Measurements from ENCODE around the gene PMIS2. TPM values are rescaled to one million over a fixed set of nuclear protein-coding genes. Genes with fewer than 3 reads are reported as not detected.

PMIS2 gene
- total RNA-seq, 1 experiment from 2014 or later = not detected

GRCh38 chr19:35571406-35571965, 14.5 kb upstream of the PMIS2 start:
- ChIA-PET POLR2A (no interaction called here), CTCF (no interaction called here)
- Mint-ChIP-seq H3K27me3 (ENCODE audit: insufficient read depth, unreplicated experiment) (peaks cover 23% of the 10 kb centered on the region), H3K4me1 (ENCODE audit: insufficient read depth, unreplicated experiment) (no peaks in the 10 kb centered on the region), H3K4me3 (ENCODE audit: unreplicated experiment) (no peak overlapping the region), H3K27ac (ENCODE audit: low read depth, unreplicated experiment) (no peak overlapping the region), H3K36me3 (ENCODE audit: insufficient read depth, unreplicated experiment) (peaks cover 5% of the 10 kb centered on the region), H3K9me3 (ENCODE audit: unreplicated experiment) (peaks cover 12% of the 10 kb centered on the region)
- intact Hi-C loops (cut with micrococcal nuclease) = no loop called here
- no peak for DNase-seq (ENCODE audit: unreplicated experiment)
- TF ChIP-seq CTCF (IDR thresholded peaks at IDR 0.05; ENCODE audit: unreplicated experiment) = no peak
- BruUV-seq (replicated peaks) = no TSS peak

GRCh38 chr19:35577918-35578317, 8.1 kb upstream of the PMIS2 start:
- no peak for DNase-seq (ENCODE audit: unreplicated experiment)
- Mint-ChIP-seq H3K36me3 (ENCODE audit: insufficient read depth, unreplicated experiment) (peaks cover 5% of the 10 kb centered on the region), H3K9me3 (ENCODE audit: unreplicated experiment) (peaks cover 19% of the 10 kb centered on the region), H3K4me3 (ENCODE audit: unreplicated experiment) (no peak overlapping the region), H3K27me3 (ENCODE audit: insufficient read depth, unreplicated experiment) (peaks cover under 1% of the 10 kb centered on the region), H3K27ac (ENCODE audit: low read depth, unreplicated experiment) (no peak overlapping the region), H3K4me1 (ENCODE audit: insufficient read depth, unreplicated experiment) (no peaks in the 10 kb centered on the region)
- ChIA-PET CTCF (interaction anchor here (1.6 kb wide), 1 partner anchor 14 kb away, joined by 7 read pairs; no protein-coding TSS in a partner anchor), POLR2A (no interaction called here)
- BruUV-seq (replicated peaks) = no TSS peak
- no peak for TF ChIP-seq CTCF (IDR thresholded peaks at IDR 0.05; ENCODE audit: unreplicated experiment)
- intact Hi-C loops (cut with micrococcal nuclease) = no loop called here

GRCh38 chr19:35578707-35579106, 7.3 kb upstream of the PMIS2 start:
- H3K27ac Mint-ChIP-seq (ENCODE audit: low read depth, unreplicated experiment) = no peak overlapping the region

GRCh38 chr19:35582760-35583159, 3.2 kb upstream of the PMIS2 start:
- intact Hi-C loops (cut with micrococcal nuclease) = no loop called here
- ChIA-PET CTCF (interaction anchor here (0.6 kb wide), 1 partner anchor 10 kb away, joined by 3 read pairs; no protein-coding TSS in a partner anchor), POLR2A (no interaction called here)
- Mint-ChIP-seq H3K36me3 (ENCODE audit: insufficient read depth, unreplicated experiment) (no peaks in the 10 kb centered on the region), H3K4me1 (ENCODE audit: insufficient read depth, unreplicated experiment) (no peaks in the 10 kb centered on the region), H3K27me3 (ENCODE audit: insufficient read depth, unreplicated experiment) (peaks cover 27% of the 10 kb centered on the region), H3K27ac (ENCODE audit: low read depth, unreplicated experiment) (no peak overlapping the region), H3K4me3 (ENCODE audit: unreplicated experiment) (no peak overlapping the region), H3K9me3 (ENCODE audit: unreplicated experiment) (no peaks in the 10 kb centered on the region)
- DNase-seq (ENCODE audit: unreplicated experiment) = no peak
- BruUV-seq (replicated peaks) = no TSS peak
- TF ChIP-seq CTCF (IDR thresholded peaks at IDR 0.05; ENCODE audit: unreplicated experiment) = no peak

More at GRCh38 chr19:35578707-35579106, 7.3 kb upstream of the PMIS2 start:
- Mint-ChIP-seq H3K36me3 (ENCODE audit: insufficient read depth, unreplicated experiment) (peaks cover 5% of the 10 kb centered on the region), H3K4me1 (ENCODE audit: insufficient read depth, unreplicated experiment) (no peaks in the 10 kb centered on the region), H3K4me3 (ENCODE audit: unreplicated experiment) (no peak overlapping the region), H3K9me3 (ENCODE audit: unreplicated experiment) (peaks cover 19% of the 10 kb centered on the region), H3K27me3 (ENCODE audit: insufficient read depth, unreplicated experiment) (peaks cover 9% of the 10 kb centered on the region)
- intact Hi-C loops (cut with micrococcal nuclease) = no loop called here
- no peak for TF ChIP-seq CTCF (IDR thresholded peaks at IDR 0.05; ENCODE audit: unreplicated experiment)
- DNase-seq (ENCODE audit: unreplicated experiment) = no peak
- CTCF ChIA-PET = interaction anchor here (0.6 to 1.6 kb wide), 4 partner anchors 13 to 423 kb away, joined by 3 to 7 read pairs (median 4); no protein-coding TSS in a partner anchor
- POLR2A ChIA-PET = no interaction called here
- BruUV-seq (replicated peaks) = no TSS peak

All from MCF 10A (cell line).